Stimulated activated CD4-positive, alpha-beta T cell treated with anti-CD3 and anti-CD28 coated beads, Interleukin-15, amount 100 ng/mL, for 1 hour (primary cell): ENCODE data around the gene NOC4L.
"Not testable (repeated sequence)": the region's sequence is repeated elsewhere in the genome, so short reads cannot be mapped to it uniquely, and the experiment has no call there.

ENCODE experiments used
- DNase-seq, 2 donors: peaks; one replicate each; pipeline ENCODE4 v3.0.0-alpha.2; 2020; ENCODE audit warnings: low read depth in 1 of 2, low spot score in 1 of 2

NOC4L gene

DNA sequence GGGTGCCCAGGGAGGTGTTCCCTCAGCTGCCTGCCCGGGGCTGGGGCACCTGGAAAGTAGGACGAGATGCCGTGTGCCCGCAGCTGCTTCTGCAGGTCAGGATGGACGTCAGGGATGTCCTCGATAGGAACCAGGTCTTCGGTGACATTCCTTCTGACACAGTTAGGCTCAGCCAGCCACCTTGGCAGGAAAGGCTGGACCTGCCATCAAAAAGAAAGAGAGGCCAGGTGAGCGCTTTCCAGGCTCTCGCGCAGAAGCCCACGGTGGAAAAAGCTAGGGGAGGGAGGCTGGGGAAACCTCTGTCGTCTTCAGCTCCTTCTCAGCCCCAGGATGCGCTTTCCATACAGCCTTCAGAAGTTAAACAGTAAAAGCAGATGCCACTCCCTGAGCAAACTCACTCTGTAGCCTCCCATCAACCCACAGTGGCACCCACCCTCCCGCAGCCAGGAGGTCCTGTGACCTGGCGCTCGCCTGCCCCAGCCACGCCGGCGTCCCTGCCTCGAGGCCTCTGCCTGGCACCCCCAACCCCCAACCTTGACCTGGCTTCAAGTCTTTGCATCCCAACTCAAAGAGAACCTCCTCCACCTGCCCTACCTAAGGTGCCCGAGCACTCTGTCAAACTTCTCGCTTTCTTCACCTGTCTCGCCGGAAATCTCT lies 1.4 kb upstream of the NOC4L start:
- no peak for DNase-seq

DNA sequence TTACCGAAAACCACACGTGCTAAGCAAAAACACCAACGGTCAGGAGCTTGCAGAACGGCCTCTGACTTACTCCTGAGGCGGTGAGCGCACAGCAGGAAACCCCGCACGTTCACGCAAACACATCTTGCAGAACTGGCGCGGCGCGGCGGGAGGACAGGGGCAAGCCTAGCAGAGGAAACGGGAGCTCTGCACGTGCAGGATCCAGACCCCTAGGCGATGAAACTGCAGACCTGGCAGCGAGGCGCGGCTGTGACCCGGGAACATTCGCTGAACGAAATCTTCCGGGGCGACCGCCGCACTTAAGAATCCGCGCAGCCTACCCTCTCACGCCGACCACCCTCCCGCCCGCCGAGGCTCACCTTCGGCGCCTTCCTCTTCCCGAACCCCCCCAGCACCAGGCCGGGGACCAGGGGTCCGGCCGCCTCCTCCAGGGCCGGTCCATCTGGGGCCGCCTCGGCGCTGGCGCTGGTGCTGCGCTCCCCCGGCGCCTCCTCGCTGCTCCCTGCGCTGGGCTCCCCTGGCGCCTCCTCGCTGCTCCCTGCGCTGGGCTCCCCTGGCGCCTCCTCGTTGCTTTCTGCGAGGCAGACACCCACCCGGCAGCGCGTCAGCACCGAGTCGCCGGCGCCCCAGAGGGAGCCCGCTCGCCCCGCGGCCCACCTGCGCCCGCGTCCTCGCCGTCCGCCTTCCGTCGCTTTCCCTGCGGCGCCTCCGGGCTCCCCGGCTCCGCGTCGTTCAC lies 753 bp upstream of the NOC4L start:
- peak in 1 of 2 donors; percentile 27 for DNase-seq

DNA sequence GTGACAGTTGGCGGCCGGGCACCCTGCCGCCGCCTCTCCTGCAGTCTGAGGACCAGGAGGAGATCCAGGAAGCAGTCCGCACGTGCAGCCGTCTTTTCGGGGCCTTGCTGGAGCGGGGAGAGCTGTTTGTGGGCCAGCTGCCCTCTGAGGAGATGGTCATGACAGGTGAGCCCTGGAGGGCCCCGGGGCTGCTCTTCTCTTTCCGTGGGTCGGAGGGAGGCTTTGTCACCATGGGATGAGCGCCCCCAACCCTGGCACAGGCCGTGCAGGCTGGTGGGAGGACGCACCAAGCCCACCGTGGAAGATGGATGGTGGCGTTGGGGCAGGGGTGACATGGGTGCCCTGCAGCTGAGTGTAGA lies 532 bp downstream of the NOC4L start:
- DNase-seq, result no peak

DNA sequence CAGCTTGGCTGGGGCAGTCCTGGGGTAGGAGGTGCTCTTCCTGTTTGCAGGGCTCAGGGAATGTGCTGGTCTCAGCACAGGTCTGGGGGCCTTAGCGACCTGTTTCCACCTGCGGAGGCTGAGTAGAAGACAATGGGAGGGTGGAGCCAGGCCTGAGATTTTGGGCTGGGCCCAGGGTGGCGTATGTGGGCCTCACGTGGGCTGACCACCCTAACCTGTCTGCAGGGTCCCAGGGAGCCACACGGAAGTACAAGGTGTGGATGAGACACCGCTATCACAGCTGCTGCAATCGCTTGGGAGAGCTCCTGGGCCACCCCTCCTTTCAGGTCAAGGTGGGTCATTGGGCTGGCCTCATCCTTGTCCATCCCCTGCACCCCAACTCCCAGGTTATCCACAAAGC lies 1.1 kb downstream of the NOC4L start:
- no peak for DNase-seq

DNA sequence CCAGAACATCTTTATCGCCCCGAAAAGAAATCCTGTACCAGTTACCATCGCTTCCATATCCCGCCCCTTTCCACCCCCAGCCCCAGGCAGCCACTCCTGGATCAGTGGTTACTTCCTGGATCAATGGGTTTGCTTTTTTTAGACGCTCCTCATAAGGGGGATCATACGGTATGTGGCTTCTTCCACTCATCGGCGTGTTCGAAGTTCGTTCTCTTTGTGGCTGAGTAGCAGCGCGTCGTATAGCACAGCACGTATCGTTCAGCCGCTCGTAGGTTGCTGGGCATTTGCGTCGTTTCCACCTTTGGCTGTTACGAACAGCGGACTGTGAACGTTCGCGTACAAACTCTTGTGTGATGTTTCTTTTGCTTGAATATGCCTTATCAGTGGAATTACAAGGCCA lies 1.8 kb downstream of the NOC4L start:
- DNase-seq, result no peak

DNA sequence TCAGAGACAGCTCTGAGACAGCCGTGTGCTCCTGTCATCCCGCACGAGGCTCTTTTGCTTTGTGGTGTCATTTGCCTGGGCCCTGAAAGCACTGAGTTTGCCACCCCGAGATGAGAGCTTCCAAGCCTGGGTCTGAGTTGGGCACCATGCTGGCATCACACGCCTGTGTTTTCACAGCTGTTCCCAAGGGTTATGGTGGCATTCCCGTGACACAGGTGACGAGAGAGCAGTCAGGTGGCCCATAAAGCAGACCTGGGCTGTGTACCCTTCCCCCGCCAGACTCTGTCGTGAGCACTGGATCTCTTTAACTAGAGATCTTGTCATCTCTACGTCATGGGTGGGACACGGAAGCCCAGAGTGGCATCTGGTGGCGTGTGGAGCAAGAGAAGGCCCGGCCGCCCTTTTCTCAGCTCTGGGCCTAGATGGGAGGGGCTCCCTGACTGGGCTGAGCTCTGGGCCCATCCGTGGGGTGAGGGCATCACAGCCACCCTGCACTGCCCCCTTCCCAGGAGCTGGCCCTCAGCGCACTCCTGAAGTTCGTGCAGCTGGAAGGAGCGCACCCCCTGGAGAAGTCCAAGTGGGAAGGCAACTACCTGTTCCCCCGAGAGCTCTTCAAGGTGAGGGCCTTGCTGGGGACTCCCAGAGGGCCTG lies 2.6 kb downstream of the NOC4L start:
- DNase-seq, result no peak

DNA sequence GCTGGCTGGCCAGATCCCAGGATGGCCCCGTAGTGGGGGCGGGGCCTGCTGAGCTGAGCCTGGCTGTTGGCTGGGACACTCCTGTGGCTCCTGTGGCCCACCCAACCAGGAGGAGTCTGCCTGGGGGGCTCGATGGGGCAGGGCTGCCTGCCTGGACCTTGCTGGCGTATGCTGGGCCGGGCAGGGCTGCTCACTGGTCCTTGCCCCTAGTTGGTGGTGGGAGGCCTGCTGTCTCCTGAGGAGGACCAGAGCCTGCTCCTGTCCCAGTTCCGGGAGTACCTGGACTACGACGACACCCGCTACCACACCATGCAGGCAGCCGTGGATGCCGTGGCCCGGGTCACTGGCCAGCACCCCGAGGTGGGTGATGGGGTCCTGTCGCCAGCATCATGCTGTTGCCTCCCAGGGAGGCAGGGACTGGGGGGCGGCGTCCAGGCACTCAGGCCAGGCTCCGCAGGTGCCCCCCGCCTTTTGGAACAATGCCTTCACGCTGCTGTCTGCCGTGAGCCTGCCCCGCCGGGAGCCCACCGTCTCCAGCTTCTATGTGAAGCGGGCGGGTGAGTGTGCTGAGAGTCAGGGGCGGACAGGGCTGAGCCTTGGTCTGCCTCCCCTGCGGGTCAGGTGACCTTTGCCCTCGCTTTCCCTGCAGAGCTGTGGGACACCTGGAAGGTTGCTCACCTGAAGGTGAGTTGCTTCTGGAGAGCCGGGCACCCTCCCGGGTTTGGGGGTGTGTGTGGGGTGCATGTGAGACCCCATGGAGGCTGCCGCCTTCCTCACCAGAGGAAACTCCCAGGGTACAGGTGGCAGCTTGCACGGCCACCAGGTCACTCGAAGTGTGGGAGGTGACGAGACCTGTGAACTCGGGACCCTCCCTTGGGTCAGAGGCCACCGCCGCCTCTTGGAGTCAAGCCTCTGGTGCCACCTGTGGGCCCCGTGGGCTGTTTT lies 3.4 kb downstream of the NOC4L start:
- DNase-seq, result no peak

DNA sequence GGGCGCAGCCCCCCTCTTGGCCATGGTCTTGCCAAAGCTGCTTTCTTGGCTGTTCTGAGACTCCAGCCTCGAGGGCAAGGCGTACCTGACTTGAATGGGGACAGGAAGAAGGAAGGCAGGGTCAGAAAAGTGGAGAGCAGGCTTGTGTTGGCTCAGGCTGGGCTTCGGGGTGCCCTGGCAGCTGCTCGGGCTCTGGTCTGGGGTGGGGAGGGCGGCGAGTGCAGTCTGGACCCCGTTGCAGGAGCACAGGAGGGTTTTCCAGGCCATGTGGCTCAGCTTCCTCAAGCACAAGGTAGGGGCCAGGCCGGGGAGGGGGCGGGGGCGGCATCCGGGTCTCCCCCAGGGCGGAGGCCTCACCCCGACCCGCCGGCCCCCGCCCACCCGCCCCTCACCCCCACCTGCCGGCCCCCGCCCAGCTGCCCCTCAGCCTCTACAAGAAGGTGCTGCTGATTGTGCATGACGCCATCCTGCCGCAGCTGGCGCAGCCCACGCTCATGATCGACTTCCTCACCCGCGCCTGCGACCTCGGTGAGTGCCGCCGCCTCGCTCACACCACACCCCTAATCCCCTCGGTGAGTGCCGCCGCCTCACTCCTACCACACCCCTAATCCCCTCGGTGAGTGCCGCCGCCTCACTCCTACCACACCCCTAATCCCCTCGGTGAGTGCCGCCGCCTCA lies 4.2 kb downstream of the NOC4L start:
- no peak for DNase-seq

DNA sequence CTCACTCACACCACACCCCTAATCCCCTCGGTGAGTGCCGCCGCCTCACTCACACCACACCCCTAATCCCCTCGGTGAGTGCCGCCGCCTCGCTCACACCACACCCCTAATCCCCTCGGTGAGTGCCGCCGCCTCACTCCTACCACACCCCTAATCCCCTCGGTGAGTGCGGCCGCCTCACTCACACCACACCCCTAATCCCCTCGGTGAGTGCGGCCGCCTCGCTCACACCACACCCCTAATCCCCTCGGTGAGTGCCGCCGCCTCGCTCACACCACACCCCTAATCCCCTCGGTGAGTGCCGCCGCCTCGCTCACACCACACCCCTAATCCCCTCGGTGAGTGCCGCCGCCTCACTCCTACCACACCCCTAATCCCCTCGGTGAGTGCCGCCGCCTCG lies 5.3 kb downstream of the NOC4L start:
- not testable (repeated sequence) for DNase-seq

DNA sequence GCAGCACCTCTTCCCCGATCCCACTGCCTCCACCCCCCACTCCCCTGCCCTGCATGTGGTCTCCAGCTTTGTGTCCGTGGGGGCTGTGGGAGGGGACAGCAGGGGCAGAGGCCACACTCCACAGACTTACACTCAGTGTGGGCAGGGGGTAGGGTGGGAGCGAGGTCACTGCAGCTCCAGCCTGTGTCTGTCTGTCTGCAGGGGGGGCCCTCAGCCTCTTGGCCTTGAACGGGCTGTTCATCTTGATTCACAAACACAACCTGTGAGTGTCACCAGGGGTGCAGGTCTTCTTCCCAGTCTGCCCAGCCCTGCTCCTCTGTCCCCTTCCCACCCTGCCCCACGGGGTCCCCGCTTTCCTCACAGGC lies 6.5 kb downstream of the NOC4L start:
- DNase-seq, result no peak

DNA sequence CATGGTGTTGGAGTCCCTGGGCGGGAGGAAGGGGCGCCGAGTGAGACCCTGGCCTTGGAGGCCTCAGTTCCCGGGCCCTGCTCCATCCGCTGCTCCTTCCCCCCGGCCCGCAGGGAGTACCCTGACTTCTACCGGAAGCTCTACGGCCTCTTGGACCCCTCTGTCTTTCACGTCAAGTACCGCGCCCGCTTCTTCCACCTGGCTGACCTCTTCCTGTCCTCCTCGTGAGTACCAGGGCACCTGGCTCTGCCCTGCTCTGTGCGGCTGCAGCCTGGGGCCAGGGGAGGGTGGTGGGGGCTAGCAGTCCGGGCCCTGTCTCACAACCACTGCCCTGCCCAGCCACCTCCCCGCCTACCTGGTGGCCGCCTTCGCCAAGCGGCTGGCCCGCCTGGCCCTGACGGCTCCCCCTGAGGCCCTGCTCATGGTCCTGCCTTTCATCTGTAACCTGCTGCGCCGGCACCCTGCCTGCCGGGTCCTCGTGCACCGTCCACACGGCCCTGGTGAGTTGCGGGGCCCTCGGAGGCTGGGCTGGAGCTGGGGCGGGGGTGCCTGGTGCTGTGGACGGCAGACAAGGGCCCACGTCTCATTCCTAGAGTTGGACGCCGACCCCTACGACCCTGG lies 7.0 kb downstream of the NOC4L start:
- no peak for DNase-seq

DNA sequence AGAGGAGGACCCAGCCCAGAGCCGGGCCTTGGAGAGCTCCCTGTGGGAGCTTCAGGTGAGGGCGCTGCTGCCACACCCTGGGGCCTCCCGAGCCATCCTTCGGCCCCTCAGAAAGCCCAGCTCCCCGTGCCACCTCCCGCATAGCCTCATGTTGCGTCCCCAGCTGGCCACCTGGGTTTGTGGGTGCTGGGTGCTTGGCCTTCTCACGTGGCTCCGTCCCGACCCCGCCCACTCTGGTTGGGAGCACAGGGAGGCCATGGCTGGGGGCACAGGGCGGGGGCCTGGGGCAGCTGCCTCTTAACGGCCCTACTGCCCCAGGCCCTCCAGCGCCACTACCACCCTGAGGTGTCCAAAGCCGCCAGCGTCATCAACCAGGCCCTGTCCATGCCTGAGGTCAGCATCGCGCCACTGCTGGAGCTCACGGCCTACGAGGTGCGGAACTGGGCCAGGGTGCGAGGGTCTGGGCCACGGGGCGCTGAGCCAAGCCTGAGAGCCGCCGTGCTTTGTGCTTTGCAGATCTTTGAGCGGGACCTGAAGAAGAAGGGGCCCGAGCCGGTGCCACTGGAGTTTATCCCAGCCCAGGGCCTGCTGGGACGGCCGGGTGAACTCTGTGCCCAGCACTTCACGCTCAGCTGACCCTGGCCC lies 7.6 kb downstream of the NOC4L start:
- DNase-seq, result no peak

DNA sequence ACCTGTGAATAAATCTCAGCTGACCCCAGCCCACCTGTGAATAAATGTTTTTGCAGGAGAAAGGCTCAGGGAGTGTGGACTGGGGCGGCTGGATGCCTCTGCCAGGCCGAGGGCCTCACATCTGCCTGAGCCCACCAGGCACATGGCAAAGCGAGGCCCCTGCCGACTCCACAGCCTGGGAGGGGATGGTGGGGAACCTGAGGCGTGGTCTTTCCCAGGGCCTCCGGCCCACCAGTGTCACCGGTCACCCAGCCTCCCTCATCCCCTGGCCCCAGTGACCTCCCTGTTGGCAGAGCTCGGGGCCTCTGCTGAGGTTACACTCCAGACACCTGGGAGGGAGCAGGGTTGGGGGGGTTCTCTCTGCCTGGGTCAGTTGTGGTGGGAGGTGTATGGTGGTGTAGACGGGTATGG lies 8.2 kb downstream of the NOC4L start:
- no peak for DNase-seq

DNA sequence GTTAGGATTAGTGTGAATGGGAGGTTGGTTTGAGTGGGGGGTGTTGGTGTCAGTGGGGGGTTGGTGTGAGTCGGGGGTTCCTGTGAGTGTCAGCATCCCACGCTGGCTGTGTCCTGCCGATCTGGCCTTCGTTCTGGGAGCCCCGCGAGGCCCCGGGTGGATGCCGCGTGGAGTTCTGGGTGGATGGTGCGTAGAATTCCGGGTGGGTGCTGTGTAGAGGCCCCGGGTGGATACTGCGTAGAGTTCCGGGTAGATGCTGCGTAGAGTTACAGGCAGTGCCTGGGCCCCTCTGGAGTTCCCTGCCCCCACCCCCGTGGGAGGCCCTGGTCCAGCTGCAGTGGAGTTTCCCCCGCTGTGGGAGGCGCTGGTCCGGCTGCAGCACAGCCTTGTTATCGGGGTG lies 8.7 kb downstream of the NOC4L start:
- DNase-seq, result no peak

DNA sequence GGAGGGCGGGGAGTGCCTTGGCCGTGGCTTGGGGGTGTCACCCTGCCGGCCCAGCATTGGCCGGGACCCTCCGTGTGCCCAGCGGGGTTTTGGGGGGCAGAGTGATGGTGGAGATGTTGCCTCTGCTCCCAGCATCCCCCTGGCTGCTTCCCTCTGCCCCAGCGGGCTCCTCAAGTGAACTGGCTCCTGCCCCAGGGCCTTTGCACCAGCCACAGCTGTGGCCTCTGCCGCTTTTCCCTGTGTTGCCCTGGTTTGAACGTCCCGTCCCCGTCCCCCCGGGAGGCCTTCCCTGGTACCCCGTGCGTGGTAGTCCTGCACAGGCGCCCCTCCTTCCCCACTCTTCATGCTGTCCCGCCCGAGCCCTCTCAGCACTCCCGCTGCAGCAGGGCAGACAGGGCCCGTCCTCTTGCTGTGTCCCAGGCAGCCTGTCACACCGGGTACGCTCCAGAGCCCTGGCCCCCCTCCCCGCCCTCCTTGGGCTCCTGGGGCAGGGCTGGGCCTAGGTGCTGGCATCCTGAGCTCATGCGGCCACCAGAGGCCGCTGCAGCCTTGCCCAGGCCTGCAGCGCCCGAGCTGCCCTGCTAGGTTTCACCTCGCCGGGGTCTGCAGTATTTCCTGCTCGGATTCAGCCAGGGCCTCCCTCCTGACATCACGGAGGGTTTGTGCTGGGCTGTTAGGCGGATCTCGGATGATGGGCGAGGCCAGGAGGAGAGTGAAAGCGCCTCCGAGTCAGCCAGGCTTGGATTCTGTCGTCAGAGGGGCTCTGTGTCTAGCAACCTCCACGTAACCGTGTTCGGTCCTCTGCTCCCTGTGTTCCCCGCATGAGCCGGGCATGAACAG lies 9.5 kb downstream of the NOC4L start:
- peak; percentile 55 to 58 for DNase-seq

DNA sequence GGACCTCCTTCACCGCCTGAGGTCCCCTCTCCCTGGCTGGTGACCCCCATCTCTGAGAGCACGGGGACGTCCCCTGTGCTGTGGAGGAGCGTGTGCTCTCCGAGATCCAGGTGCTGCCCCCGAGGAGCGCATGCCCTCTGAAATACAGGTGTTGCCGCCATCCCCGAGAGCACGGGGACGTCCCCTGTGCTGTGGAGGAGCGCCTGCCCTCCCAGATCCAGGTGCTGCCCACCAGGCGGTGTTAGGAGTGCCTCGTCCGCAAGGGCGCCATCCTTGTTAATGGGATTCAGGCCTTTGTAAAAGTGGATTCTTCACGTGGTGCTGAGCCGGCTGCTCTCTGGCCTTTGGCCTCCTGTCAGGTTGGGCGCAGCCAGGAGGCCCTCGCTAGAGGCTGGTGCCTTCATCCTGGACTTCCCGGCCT lies 10.1 kb downstream of the NOC4L start:
- DNase-seq, result no peak

DNA sequence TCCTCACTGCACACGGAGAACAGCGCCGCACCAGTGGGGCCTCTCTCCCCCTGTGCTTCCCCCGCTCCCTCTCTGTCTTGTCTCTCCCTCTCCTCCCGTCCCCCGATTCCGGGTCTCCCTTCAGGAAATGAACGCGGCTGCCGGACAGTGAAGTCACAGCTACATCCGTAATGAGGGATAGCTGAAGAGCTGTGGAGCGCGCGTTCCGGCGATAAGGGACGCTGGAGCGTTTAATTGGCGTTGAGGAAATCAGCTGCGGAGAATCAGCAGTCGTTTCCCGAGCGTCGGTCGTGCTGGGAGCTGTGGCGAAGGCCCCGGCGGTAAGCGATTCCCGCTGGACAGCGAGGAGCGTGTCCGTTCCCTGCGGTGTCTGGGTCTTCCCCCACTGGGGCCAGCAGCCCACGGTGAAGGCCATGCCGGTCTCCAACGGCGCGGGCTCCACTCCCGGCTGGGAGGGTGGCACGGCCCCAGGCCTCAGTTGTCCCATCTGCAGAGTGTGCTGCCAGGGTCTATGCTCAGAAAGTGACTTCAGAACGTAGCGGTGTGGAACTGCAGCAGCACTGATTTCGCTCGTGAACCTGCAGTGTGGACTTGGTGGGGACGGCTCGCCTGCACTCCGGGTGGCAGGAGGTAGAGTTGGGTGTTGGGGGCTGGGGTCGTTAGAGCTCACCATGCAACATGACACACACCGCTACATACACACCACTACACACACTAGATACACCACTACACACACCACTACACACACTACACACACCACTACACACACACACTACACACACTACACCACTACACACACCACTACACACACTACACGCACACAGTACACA lies 10.9 kb downstream of the NOC4L start:
- DNase-seq, result no peak
